ENCODE results near the gene NSUN6. TPM values are rescaled to one million over a fixed set of nuclear protein-coding genes. Genes with fewer than 3 reads are reported as not detected.

NSUN6 gene, protein sequence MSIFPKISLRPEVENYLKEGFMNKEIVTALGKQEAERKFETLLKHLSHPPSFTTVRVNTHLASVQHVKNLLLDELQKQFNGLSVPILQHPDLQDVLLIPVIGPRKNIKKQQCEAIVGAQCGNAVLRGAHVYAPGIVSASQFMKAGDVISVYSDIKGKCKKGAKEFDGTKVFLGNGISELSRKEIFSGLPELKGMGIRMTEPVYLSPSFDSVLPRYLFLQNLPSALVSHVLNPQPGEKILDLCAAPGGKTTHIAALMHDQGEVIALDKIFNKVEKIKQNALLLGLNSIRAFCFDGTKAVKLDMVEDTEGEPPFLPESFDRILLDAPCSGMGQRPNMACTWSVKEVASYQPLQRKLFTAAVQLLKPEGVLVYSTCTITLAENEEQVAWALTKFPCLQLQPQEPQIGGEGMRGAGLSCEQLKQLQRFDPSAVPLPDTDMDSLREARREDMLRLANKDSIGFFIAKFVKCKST
- 10 to 100 TPM in 1 of 4 donors, 1 to 10 TPM in 3; 5.0 to 10.4 (median 5.7) TPM for total RNA-seq

- Histone ChIP-seq H3K27ac (replicated peaks in 1 of 4) (peak within 1 kb of the TSS; percentile 90 to 91 (median 90)), H3K27me3 (no peaks in the 10 kb centered on the region), H3K4me3 (peak within 1 kb of the TSS; percentile 66 to 77 (median 72)), H3K9me3 (no peaks in the 10 kb centered on the region), H3K36me3 (peaks cover 0 to 4% (median 0%) of the 10 kb centered on the region in 4 donors), H3K4me1 (peaks cover 22 to 32% (median 29%) of the 10 kb centered on the region in 4 donors)
- intact Hi-C loops (cut with DNase I), result no loop called here
- under 1% methylated on average over 38 of the region's 39 CpGs for WGBS
- TF ChIP-seq POLR2A (IDR thresholded peaks at IDR 0.05; ENCODE audit: low read depth) (no peak), CTCF (IDR thresholded peaks at IDR 0.05) (peak in 2 of 3 experiments; percentile 9 to 28), EP300 (IDR thresholded peaks at IDR 0.05) (no peak), POLR2AphosphoS5 (IDR thresholded peaks at IDR 0.05) (peak; percentile 92 to 95)
- DNase-seq (ENCODE audit: extremely low spot score), result peak; percentile 98
Observed at GRCh38 chr10:18651324-18652007, at the start of gene NSUN6. TSS of gene NSUN6 (minus strand) at chr10:18651587. CDS start at chr10:18651203, 384 bp downstream.

GRCh38 chr10:18699849-18700840 lies 48.8 kb upstream of the NSUN6 start:
- no peak for DNase-seq (ENCODE audit: extremely low spot score)
- H3K4me3 ChIP-seq, result no peak overlapping the region
- H3K4me1 ChIP-seq, result no peaks in the 10 kb centered on the region
- 41% methylated on average over 6 of the region's 6 CpGs for WGBS
- H3K27me3 ChIP-seq, result no peaks in the 10 kb centered on the region
- intact Hi-C loops (cut with DNase I), result no loop called here
- H3K9me3 ChIP-seq, result no peaks in the 10 kb centered on the region
- no peaks in the 10 kb centered on the region for H3K36me3 ChIP-seq
- TF ChIP-seq CTCF (IDR thresholded peaks at IDR 0.05) (no peak), EP300 (IDR thresholded peaks at IDR 0.05) (no peak), POLR2A (IDR thresholded peaks at IDR 0.05; ENCODE audit: low read depth) (no peak), POLR2AphosphoS5 (IDR thresholded peaks at IDR 0.05) (no peak)
- no peak overlapping the region for H3K27ac ChIP-seq (replicated peaks in 1 of 4)

GRCh38 chr10:18690541-18690940 lies 39.2 kb upstream of the NSUN6 start:
- WGBS, result 90% methylated on average over 6 of the region's 6 CpGs

DNA sequence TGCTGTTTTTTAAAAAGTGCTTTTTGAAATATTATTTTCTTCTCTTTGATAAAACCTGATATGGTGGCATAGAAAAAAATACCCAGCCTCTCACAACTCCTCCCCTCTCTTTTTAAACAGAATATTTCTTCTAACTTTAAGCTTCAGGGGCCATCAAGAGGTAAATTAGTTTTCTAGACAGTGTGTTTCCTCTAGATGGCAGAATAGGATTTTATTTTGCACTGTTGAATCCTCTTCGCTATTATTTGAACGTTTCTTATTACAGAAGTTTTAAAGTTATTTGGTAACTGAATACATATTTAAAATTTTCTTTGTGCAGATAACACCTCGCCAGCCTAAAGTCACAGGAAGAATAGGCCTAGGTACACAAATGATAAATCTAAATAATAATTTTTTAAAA lies 38.1 kb upstream of the NSUN6 start:
- Histone ChIP-seq H3K27ac (replicated peaks in 1 of 4) (no peak overlapping the region), H3K36me3 (no peaks in the 10 kb centered on the region), H3K9me3 (no peaks in the 10 kb centered on the region), H3K4me3 (no peak overlapping the region), H3K27me3 (no peaks in the 10 kb centered on the region), H3K4me1 (no peaks in the 10 kb centered on the region)
- DNase-seq (ENCODE audit: extremely low spot score), result no peak
- 15% methylated on average over 3 of the region's 3 CpGs for WGBS
- intact Hi-C loops (cut with DNase I), result no loop called here
- TF ChIP-seq POLR2AphosphoS5 (IDR thresholded peaks at IDR 0.05) (no peak), CTCF (IDR thresholded peaks at IDR 0.05) (peak; percentile 21 to 37 (median 22))

More at GRCh38 chr10:18690541-18690940, 39.2 kb upstream of the NSUN6 start:
- H3K4me1 ChIP-seq, result no peaks in the 10 kb centered on the region
- TF ChIP-seq EP300 (IDR thresholded peaks at IDR 0.05) (no peak), POLR2AphosphoS5 (IDR thresholded peaks at IDR 0.05) (no peak)
- no peak overlapping the region for H3K4me3 ChIP-seq
- no peaks in the 10 kb centered on the region for H3K36me3 ChIP-seq
- H3K27ac ChIP-seq (replicated peaks in 1 of 4), result no peak overlapping the region
- no peaks in the 10 kb centered on the region for H3K27me3 ChIP-seq
- intact Hi-C loops (cut with DNase I), result no loop called here
- DNase-seq (ENCODE audit: extremely low spot score), result no peak
- no peaks in the 10 kb centered on the region for H3K9me3 ChIP-seq
